Activated CD4-positive, alpha-beta T cell treated with anti-CD3 and anti-CD28 coated beads, Interleukin-2, amount 50 U/mL, for 16 hours (primary cell): ENCODE data around the gene FKBP1B.
"Not testable (repeated sequence)": the region's sequence is repeated elsewhere in the genome, so short reads cannot be mapped to it uniquely, and the experiment has no call there.

Experiments
- DNase-seq: peaks from one replicate; pipeline ENCODE4 v3.0.0-alpha.2; 2020

The FKBP1B gene

GRCh38 chr2:24072259-24072658 lies 22.7 kb downstream of the FKBP1B start:
- DNase-seq: no peak

GRCh38 chr2:24073816-24074215 lies 24.3 kb downstream of the FKBP1B start:
- DNase-seq: peak; percentile 51

- DNase-seq: no peak
Observed at GRCh38 chr2:24075259-24075658, 25.7 kb downstream of the FKBP1B start.

GRCh38 chr2:24075915-24076848 lies 26.6 kb downstream of the FKBP1B start, which contains the start of gene SF3B6:
TSS of gene SF3B6 (minus strand) at chr2:24076326. CDS start at chr2:24076229, 97 bp downstream.
- DNase-seq: peak; percentile 99

GRCh38 chr2:24076849-24077534 lies 27.5 kb downstream of the FKBP1B start:
- no peak for DNase-seq

- no peak for DNase-seq
Observed at GRCh38 chr2:24077535-24077877, 28.0 kb downstream of the FKBP1B start.

- DNase-seq: no peak
Observed at GRCh38 chr2:24077879-24078278, 28.3 kb downstream of the FKBP1B start.

GRCh38 chr2:24080701-24081100 lies 31.2 kb downstream of the FKBP1B start:
- DNase-seq: no peak

GRCh38 chr2:24082787-24083566 lies 33.4 kb downstream of the FKBP1B start:
- no peak for DNase-seq

- peak; percentile 56 for DNase-seq
Observed at GRCh38 chr2:24083567-24084385, 34.2 kb downstream of the FKBP1B start.

- DNase-seq: peak; percentile 83
Observed at GRCh38 chr2:24084386-24085199, 35.1 kb downstream of the FKBP1B start, which contains the start of gene TP53I3. TSS of gene TP53I3 (minus strand) at chr2:24084834. CDS start at chr2:24084326, 508 bp downstream.

GRCh38 chr2:24085200-24085489 lies 35.6 kb downstream of the FKBP1B start:
- no peak for DNase-seq

GRCh38 chr2:24086241-24086640 lies 36.7 kb downstream of the FKBP1B start:
- DNase-seq: no peak

- DNase-seq: no peak
Observed at GRCh38 chr2:24087032-24087431, 37.5 kb downstream of the FKBP1B start.

GRCh38 chr2:24088821-24089359 lies 39.3 kb downstream of the FKBP1B start:
- no peak for DNase-seq

GRCh38 chr2:24093270-24093669 lies 43.7 kb downstream of the FKBP1B start:
- not testable (repeated sequence) for DNase-seq

- DNase-seq: not testable (repeated sequence)
Observed at GRCh38 chr2:24095171-24095677, 45.7 kb downstream of the FKBP1B start.

GRCh38 chr2:24100732-24101131 lies 51.2 kb downstream of the FKBP1B start:
- not testable (repeated sequence) for DNase-seq

GRCh38 chr2:24101992-24102391 lies 52.5 kb downstream of the FKBP1B start:
- no peak for DNase-seq

- DNase-seq: no peak
Observed at GRCh38 chr2:24102677-24103076, 53.1 kb downstream of the FKBP1B start.

GRCh38 chr2:24104110-24104650 lies 54.6 kb downstream of the FKBP1B start:
- no peak for DNase-seq
